Left lung (tissue), 10 donors: ENCODE data around the gene RPLP2. TPM values are rescaled to one million over a fixed set of nuclear protein-coding genes. Genes with fewer than 3 reads are reported as not detected.

Experiments
- ATAC-seq: fragments of 200-7000 bp; cut with Tn5 transposase; one replicate; pipeline ENCODE4 v1.9.1; 2020; ENCODE audit warnings: moderate library complexity
- DNase-seq, 4 donors: peaks; one replicate each; pipeline ENCODE4 v3.0.0-alpha.2; 2013 to 2020
- H3K27ac ChIP-seq, 2 donors: fragments of 200-600 bp; sonication (generic) in 1 of 2; one replicate each; pipeline versions ENCODE4 v1.5.0 to v1.8.0; 2020 to 2021
- H3K27me3 ChIP-seq, 2 donors: fragments of 200-600 bp; sonication (generic) in 1 of 2; one replicate each; pipeline versions ENCODE4 v1.5.0 to v1.8.0; 2020 to 2021
- H3K36me3 ChIP-seq, 2 donors: fragments of 200-600 bp; sonication (generic) in 1 of 2; one replicate each; pipeline versions ENCODE4 v1.5.0 to v1.8.0; 2020 to 2021
- H3K4me1 ChIP-seq, 2 donors: fragments of 200-600 bp; one replicate each; pipeline ENCODE4 v1.8.0; 2021
- H3K4me3 ChIP-seq, 2 donors: fragments of 200-600 bp; sonication (generic) in 1 of 2; one replicate each; pipeline versions ENCODE4 v1.5.0 to v1.8.0; 2020 to 2021; ENCODE audit warnings: mild to moderate bottlenecking in 1 of 2
- H3K9me3 ChIP-seq, 2 donors: fragments of 200-600 bp; sonication (generic) in 1 of 2; one replicate each; pipeline versions ENCODE4 v1.5.0 to v1.8.0; 2020 to 2021
- CTCF ChIP-seq, 2 donors: fragments of 200-600 bp; sonication (generic) in 1 of 2; IDR thresholded peaks; one replicate each; pipeline versions ENCODE4 v1.5.0 to v1.8.0; 2021; ENCODE audit warnings: antibody characterized with exemption in 2 of 2
- intact Hi-C, 2 donors: fragments of 100-400 bp; cut with DNase I; formaldehyde crosslinking; loops; one replicate each; pipeline versions ENCODE4 v1.11.2 to v1.14.2; 2022
- polyA plus RNA-seq, 6 donors: library from polyadenylated mRNA; unstranded; fragments of 120-200 nt; gene quantifications; one replicate each; pipeline ENCODE4 v1.2.1, GENCODE V29; 2013; ENCODE audit not compliant: insufficient read length in 6 of 6
- total RNA-seq, 2 donors: library from RNA; stranded (reverse); fragmentation: NEBNext Ultra II Directional; extraction: Animal tissue kit (Norgen Biotek cat#: 25700); gene quantifications; one replicate each; pipeline ENCODE4 v1.2.1, GENCODE V29; 2021
- donor health status: DM: no; HTN: yes; CAD: no.
- donor health status: DM: no; HTN: no; CAD: no.

RPLP2 gene
- total and polyA plus RNA-seq, 8 donors, result 1,154 to 1,802 (median 1,390) TPM

- H3K27me3 ChIP-seq, result no peaks in the 10 kb centered on the region
- peak overlapping the region; percentile 75 to 89 for H3K4me3 ChIP-seq
- H3K4me1 ChIP-seq, result peaks cover 20 to 42% of the 10 kb centered on the region in 2 donors
- DNase-seq (peak; percentile 76 to 91 (median 82)), ATAC-seq (peak; percentile 56)
- peak overlapping the region; percentile 67 to 85 for H3K27ac ChIP-seq
- no peak for TF ChIP-seq CTCF (IDR thresholded peaks at IDR 0.05)
- H3K36me3 ChIP-seq, result peaks cover 0 to 51% of the 10 kb centered on the region in 2 donors
- H3K9me3 ChIP-seq, result no peaks in the 10 kb centered on the region
- intact Hi-C loops, result no loop called here
These were observed 12.3 kb upstream of the RPLP2 start for GRCh38 chr11:797296-798092.

GRCh38 chr11:798093-798713 lies 11.6 kb upstream of the RPLP2 start, which contains the start of gene SLC25A22:
TSS of gene SLC25A22 (minus strand) at chr11:798281. CDS start at chr11:795006, 3,275 bp downstream.
- peak; percentile 91 to 93 for TF ChIP-seq CTCF (IDR thresholded peaks at IDR 0.05)
- peaks cover 20 to 42% of the 10 kb centered on the region in 2 donors for H3K4me1 ChIP-seq
- intact Hi-C loops, result no loop called here

GRCh38 chr11:799641-800316 lies 10.0 kb upstream of the RPLP2 start:
- intact Hi-C loops, result no loop called here
- Histone ChIP-seq H3K4me3 (no peak overlapping the region), H3K27me3 (no peaks in the 10 kb centered on the region), H3K27ac (no peak overlapping the region), H3K36me3 (peaks cover 0 to 31% of the 10 kb centered on the region in 2 donors), H3K9me3 (no peaks in the 10 kb centered on the region), H3K4me1 (peaks cover 31 to 48% of the 10 kb centered on the region in 2 donors)
- DNase-seq (peak in 1 of 4 donors; percentile 75), ATAC-seq (no peak)
- TF ChIP-seq CTCF (IDR thresholded peaks at IDR 0.05), result no peak

More at GRCh38 chr11:798093-798713, 11.6 kb upstream of the RPLP2 start, which contains the start of gene SLC25A22:
- Histone ChIP-seq H3K4me3 (peak within 1 kb of the TSS; percentile 75 to 89), H3K9me3 (no peaks in the 10 kb centered on the region), H3K27ac (peak within 1 kb of the TSS; percentile 67 to 85), H3K36me3 (peaks cover 0 to 46% of the 10 kb centered on the region in 2 donors), H3K27me3 (no peaks in the 10 kb centered on the region)
- peak; percentile 76 to 97 (median 82) for DNase-seq
- ATAC-seq, result peak; percentile 73

GRCh38 chr11:800473-800872 lies 9.3 kb upstream of the RPLP2 start:
- Histone ChIP-seq H3K9me3 (no peaks in the 10 kb centered on the region), H3K27ac (no peak overlapping the region), H3K4me3 (no peak overlapping the region), H3K4me1 (peaks cover 25 to 48% of the 10 kb centered on the region in 2 donors), H3K27me3 (no peaks in the 10 kb centered on the region), H3K36me3 (peaks cover 0 to 31% of the 10 kb centered on the region in 2 donors)
- no peak for ATAC-seq
- no peak for TF ChIP-seq CTCF (IDR thresholded peaks at IDR 0.05)
- DNase-seq, result no peak
- intact Hi-C loops, result no loop called here
